HG02885 (cell line): ENCODE results near the gene IL32.

ENCODE experiments used
- ATAC-seq: cut with Tn5 transposase; IDR thresholded peaks from one replicate; pipeline ENCODE4 v1.9.1; 2021; ENCODE audit warnings: mild to moderate bottlenecking; ENCODE audit not compliant: unreplicated experiment, poor library complexity

Gene IL32

DNA sequence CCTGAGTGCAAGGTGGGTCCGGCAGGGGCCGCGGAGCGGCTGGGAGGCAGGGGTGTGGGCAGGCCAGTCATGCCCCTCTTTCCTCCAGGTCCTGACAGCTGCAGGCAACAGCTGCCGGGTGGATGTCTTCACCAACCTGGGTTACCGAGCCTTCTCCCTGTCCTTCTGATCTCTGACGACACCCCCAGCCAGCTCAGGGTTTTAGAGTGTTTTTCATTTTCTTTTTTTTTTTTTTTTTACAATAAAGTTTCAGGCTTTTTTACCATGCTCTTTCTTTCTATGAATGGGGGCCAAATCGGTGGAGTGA is 38.0 kb upstream of the IL32 start:
- ATAC-seq, result no peak

DNA sequence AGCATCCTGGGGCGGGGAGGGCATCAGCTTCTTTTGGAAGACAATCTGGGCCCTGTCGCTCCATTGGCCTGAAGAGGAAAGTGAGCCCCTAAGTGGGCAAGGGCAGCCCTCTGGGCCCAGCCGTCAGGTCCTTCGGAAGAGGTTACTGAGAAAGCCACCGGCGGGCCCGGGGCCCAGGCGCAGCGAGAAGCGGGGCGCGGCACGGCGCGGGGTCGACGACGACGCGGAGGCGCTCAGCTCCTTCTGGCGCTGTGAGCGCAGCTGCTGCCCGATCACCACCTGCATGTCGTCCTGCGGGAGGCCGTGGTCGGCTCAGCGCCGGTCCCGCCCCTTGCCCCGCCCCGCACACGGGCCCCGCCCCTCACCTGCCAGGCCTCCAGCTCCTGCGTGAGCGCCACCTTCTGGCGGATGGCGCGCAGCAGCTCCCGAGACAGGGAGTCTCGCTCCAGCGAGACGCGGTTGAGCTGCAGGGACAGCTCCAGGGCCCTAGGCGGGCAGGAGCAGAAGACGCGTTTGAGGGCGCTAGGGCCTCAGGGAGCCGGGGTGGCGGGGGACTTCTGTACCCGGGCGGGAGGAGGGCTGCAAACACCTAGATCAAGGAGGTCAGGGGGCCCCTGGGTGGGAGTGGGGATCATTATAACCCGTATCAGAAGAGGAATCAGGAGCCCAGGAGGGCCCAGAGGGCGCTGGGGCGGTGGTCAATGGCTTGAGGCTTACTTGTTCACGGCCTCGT is 37.3 kb upstream of the IL32 start:
- ATAC-seq, result peak; percentile 37

GRCh38 chr16:3028716-3029319 is 36.6 kb upstream of the IL32 start:
- no peak for ATAC-seq

GRCh38 chr16:3029491-3030221 is 35.8 kb upstream of the IL32 start:
- ATAC-seq, result no peak

GRCh38 chr16:3030222-3031212 is 34.9 kb upstream of the IL32 start:
- ATAC-seq, result no peak

GRCh38 chr16:3032624-3033023 is 32.8 kb upstream of the IL32 start:
- no peak for ATAC-seq

- ATAC-seq, result no peak
These were observed 30.0 kb upstream of the IL32 start for GRCh38 chr16:3035289-3035971.

- no peak for ATAC-seq
These were observed 29.3 kb upstream of the IL32 start for GRCh38 chr16:3035972-3036725.

DNA sequence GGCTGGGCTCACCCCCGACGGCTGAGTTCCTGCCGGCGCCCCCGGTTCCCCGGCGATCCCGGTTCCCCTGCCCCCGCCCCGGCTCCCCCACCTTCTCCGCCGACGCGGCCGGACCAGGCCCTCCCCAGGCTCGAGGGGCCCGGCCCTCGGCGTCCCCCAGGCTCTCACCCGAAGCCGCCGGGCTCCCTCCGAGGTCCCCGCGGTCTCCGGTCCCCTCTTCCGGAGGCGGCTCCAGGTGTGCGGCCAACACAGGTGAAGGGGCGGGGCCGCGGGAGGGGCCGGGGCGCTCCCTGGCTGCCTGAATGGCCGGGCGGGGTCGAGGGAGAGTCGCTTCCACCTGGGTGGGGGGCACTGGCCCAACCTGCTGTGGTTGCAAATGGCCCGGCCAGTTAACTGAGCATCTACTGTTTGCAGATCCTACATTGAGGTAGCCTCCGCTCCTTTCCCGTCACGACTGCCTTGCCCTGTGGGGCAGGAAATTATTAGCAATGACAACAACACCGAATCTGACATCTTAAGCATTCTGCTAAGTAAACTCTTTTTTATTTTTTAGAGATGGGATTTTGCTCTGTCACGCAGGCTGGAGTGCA is 28.6 kb upstream of the IL32 start, which contains the start of gene BICDL2:
Gene BICDL2, minus strand, starts transcription at position 219 of the 590 bp plus-strand sequence. CDS start 1,448 bp downstream, outside the sequence.
- no peak for ATAC-seq

GRCh38 chr16:3038256-3038655 is 27.2 kb upstream of the IL32 start:
- no peak for ATAC-seq

DNA sequence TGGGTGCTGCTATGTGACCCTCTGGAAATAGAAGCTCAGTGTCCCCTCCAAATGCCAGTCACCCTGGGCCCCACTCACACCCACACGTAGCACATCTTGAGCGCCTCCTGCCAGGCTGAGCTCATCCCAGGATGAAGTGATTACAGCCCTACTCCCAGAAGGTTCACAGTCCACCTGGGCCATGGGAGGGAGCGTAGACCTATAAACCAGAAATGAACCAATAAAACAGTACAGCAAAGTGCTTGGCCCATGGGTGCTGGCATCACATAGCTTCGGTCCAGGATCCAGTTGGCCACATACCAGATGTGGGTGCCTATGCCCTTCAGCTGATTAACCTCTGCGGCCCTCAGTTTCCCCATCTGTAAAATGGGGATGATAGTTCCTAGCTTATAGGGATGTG is 26.5 kb upstream of the IL32 start:
- no peak for ATAC-seq

DNA sequence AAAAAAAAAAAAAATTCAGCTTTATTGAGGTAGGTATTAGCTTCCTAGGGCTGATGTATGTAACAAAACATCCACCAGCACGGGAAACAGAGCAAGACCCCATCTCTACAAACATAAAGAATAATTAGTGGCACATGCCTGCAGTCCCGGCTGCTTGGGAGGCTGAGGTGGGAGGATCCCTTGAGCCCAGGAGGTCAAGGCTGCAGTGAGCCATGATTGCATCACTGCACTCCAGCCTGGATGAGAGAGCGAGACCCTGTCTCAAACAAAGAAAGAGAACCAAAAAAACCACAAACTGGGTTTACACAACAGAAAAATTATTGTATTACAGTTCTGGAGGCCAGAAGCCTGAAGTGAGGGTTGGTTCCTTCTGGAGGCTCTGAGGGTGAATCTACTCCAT is 23.1 kb upstream of the IL32 start:
- no peak for ATAC-seq

DNA sequence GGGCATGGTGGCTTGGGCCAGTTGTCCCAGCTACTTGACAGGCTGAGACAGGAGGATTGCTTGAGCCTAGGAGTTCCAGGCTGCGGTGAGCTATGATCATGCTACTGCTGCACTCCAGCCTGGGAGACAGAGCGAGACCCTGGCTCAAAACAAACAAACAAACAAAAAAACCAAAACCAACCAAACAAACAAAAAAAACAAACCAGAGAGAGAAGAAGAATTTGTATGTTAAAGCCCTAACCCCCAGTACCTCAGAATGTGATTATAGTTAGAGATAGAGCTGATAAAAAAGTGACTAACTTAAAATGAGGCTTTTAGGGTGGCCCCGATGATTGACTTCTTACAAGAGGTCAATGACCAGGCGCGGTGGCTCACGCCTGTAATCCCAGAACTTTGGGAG is 20.7 kb upstream of the IL32 start:
- ATAC-seq, result no peak

GRCh38 chr16:3045758-3046640 is 19.4 kb upstream of the IL32 start, which contains the start of gene MMP25:
TSS of gene MMP25 (plus strand) at chr16:3046561. CDS start at chr16:3046918, 357 bp downstream.
- peak; percentile 42 for ATAC-seq

DNA sequence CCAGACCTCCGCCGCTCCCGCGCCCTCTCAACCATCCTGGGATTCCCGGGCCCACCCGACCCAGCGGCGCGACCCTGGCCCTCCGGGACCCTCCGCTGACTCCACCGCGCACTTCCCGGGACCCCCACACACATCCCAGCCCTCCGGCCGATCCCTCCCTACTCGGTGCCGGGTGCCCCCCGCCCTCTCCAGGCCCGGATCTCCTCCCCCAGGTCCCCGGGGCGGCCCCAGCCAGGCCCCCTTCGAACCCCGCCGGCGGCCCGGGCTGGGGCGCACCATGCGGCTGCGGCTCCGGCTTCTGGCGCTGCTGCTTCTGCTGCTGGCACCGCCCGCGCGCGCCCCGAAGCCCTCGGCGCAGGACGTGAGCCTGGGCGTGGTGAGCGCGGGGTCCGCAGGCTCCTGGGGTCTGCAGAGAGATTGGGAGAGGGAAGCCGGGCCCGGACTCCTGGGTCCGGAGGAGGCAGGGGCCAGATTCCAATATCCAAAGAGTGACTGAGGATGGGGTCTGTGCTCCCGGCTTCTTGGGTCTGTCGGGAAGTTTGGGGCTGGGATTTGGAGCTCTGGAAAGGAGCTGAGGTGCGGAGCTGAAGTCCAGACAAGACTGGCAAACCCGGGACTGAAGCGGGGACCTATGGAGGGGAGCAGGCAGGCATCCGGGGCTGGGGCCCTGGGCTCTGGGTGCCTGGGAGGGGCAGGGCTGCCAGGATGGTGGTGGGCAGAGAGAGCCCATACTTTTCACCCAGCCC is 18.6 kb upstream of the IL32 start:
- no peak for ATAC-seq

DNA sequence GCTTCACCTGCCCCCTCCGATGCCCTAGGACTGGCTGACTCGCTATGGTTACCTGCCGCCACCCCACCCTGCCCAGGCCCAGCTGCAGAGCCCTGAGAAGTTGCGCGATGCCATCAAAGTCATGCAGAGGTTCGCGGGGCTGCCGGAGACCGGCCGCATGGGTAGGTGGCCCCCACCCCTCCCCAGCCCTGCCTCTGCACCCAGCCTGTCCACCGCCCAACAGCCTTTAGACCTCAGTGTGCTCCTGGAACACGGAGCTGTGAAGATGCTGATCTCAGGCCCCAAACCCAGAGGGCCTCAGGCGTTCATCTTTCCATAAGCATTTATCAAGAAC is 18.1 kb upstream of the IL32 start:
- ATAC-seq, result no peak

DNA sequence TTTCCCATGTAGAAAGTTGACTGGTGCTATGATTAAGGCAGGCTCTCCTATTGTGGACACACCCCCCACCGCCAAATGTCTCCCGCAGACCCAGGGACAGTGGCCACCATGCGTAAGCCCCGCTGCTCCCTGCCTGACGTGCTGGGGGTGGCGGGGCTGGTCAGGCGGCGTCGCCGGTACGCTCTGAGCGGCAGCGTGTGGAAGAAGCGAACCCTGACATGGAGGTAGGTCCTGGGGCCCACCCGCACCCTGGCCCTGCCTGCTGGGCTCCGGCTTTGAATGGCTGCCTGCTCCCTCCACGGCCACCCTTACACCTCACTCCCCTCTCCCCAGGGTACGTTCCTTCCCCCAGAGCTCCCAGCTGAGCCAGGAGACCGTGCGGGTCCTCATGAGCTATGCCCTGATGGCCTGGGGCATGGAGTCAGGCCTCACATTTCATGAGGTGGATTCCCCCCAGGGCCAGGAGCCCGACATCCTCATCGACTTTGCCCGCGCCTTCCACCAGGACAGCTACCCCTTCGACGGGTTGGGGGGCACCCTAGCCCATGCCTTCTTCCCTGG is 15.4 kb upstream of the IL32 start:
- no peak for ATAC-seq
